H9 (cell line): Measurements from ENCODE around the gene GIMAP6. TPM values are rescaled to one million over a fixed set of nuclear protein-coding genes. Genes with fewer than 3 reads are reported as not detected.

ENCODE experiments used
- DNase-seq: peaks from one replicate; pipeline ENCODE4 v3.0.0-alpha.2; 2017
- H2AFZ ChIP-seq: one replicate; pipeline ENCODE4 v1.6.1; 2013; ENCODE audit warnings: mild to moderate bottlenecking, low read length, control low read depth, moderate library complexity
- H2AK5ac ChIP-seq: 2 replicates; pipeline ENCODE4 v1.6.1; 2013; ENCODE audit warnings: low read length, control low read depth, mixed read lengths; ENCODE audit not compliant: insufficient read length
- H2BK120ac ChIP-seq: one replicate; pipeline ENCODE4 v1.6.1; 2013; ENCODE audit warnings: low read depth, mild to moderate bottlenecking, low read length, control low read depth, inconsistent platforms; ENCODE audit not compliant: poor library complexity, severe bottlenecking
- H2BK12ac ChIP-seq: 2 replicates; pipeline ENCODE4 v1.6.1; 2013; ENCODE audit warnings: low read length, control low read depth, mixed read lengths, low read depth; ENCODE audit not compliant: insufficient read length
- H2BK15ac ChIP-seq: 2 replicates; pipeline ENCODE4 v1.6.1; 2013; ENCODE audit warnings: low read depth, low read length, control low read depth
- H2BK20ac ChIP-seq: one replicate; pipeline ENCODE4 v1.6.1; 2013; ENCODE audit warnings: low read depth, mild to moderate bottlenecking, low read length, control low read depth, inconsistent platforms; ENCODE audit not compliant: poor library complexity, severe bottlenecking
- H2BK5ac ChIP-seq: 2 replicates; pipeline ENCODE4 v1.6.1; 2013; ENCODE audit warnings: low read length, control low read depth, mixed read lengths; ENCODE audit not compliant: insufficient read length
- H3K14ac ChIP-seq: 2 replicates; pipeline ENCODE4 v1.6.1; 2013; ENCODE audit warnings: low read length, control low read depth; ENCODE audit not compliant: insufficient read depth
- H3K18ac ChIP-seq: 2 replicates; pipeline ENCODE4 v1.6.1; 2013; ENCODE audit warnings: low read depth, mild to moderate bottlenecking, mixed read lengths, low read length, control low read depth; ENCODE audit not compliant: insufficient read length
- H3K23ac ChIP-seq: 2 replicates; pipeline ENCODE4 v1.6.1; 2013; ENCODE audit warnings: low read length, control low read depth, mixed read lengths, low read depth; ENCODE audit not compliant: insufficient read length
- H3K23me2 ChIP-seq: 2 replicates; pipeline ENCODE4 v1.6.1; 2013; ENCODE audit warnings: low read depth, mild to moderate bottlenecking, mixed read lengths, low read length, control low read depth; ENCODE audit not compliant: insufficient read length, poor library complexity, severe bottlenecking
- H3K27ac ChIP-seq: 2 replicates; pipeline ENCODE4 v1.5.1; 2013; ENCODE audit warnings: low read length, control low read depth, mixed read lengths, low read depth; ENCODE audit not compliant: insufficient read length
- H3K27me3 ChIP-seq: 2 replicates; pipeline ENCODE4 v1.6.1; 2013; ENCODE audit warnings: low read length, control low read depth, inconsistent platforms; ENCODE audit not compliant: insufficient read depth
- H3K4ac ChIP-seq: 2 replicates; pipeline ENCODE4 v1.6.1; 2013; ENCODE audit warnings: low read depth, mild to moderate bottlenecking, control low read depth, inconsistent platforms, low read length, moderate library complexity
- H3K4me1 ChIP-seq: 2 replicates; pipeline ENCODE4 v1.6.1; 2013; ENCODE audit warnings: low read length, control low read depth, inconsistent platforms; ENCODE audit not compliant: insufficient read depth
- H3K4me2 ChIP-seq: 2 replicates; pipeline ENCODE4 v1.6.1; 2013; ENCODE audit warnings: low read length, control low read depth, mixed read lengths; ENCODE audit not compliant: insufficient read length, insufficient read depth
- H3K56ac ChIP-seq: 2 replicates; pipeline ENCODE4 v1.6.1; 2013; ENCODE audit warnings: low read depth, mild to moderate bottlenecking, mixed read lengths, low read length, control low read depth; ENCODE audit not compliant: insufficient read length
- H3K79me1 ChIP-seq: 2 replicates; pipeline ENCODE4 v1.6.1; 2013; ENCODE audit warnings: low read depth, mild to moderate bottlenecking, moderate library complexity, low read length, control low read depth, inconsistent platforms; ENCODE audit not compliant: insufficient read depth, poor library complexity, severe bottlenecking
- H3K79me2 ChIP-seq: 2 replicates; pipeline ENCODE4 v1.6.1; 2013; ENCODE audit warnings: low read length, control low read depth, inconsistent platforms; ENCODE audit not compliant: insufficient read depth
- H3K9ac ChIP-seq: 2 replicates; pipeline ENCODE4 v1.6.1; 2013; ENCODE audit warnings: low read length, control low read depth, mixed read lengths; ENCODE audit not compliant: insufficient read length; ENCODE audit errors: extremely low read depth
- H3K9me3 ChIP-seq: one replicate; pipeline ENCODE4 v1.6.1; 2013; ENCODE audit warnings: low read depth, low read length, inconsistent platforms; ENCODE audit not compliant: control insufficient read depth
- H3T11ph ChIP-seq: one replicate; pipeline ENCODE4 v1.6.1; 2013; ENCODE audit warnings: mild to moderate bottlenecking, low read length, control low read depth, inconsistent platforms
- H4K20me1 ChIP-seq: one replicate; pipeline ENCODE4 v1.6.1; 2013; ENCODE audit not compliant: control insufficient read depth, insufficient read length, insufficient read depth
- H4K5ac ChIP-seq: 2 replicates; pipeline ENCODE4 v1.6.1; 2013; ENCODE audit warnings: low read depth, mild to moderate bottlenecking, mixed read lengths, low read length, control low read depth; ENCODE audit not compliant: insufficient read length
- H4K8ac ChIP-seq: replicated peaks from 2 replicates; pipeline ENCODE4 v1.6.1; 2013; ENCODE audit warnings: low read length, control low read depth, mixed read lengths, low read depth; ENCODE audit not compliant: insufficient read length
- H4K91ac ChIP-seq: 2 replicates; pipeline ENCODE4 v1.6.1; 2013; ENCODE audit warnings: low read depth, mild to moderate bottlenecking, moderate library complexity, mixed read lengths, low read length, control low read depth; ENCODE audit not compliant: insufficient read length
- H3K27ac Mint-ChIP-seq, 3 experiments: 2 replicates in 2 of 3; 3 replicates in 1 of 3; pipeline ENCODE4 v1.8.0; 2020 to 2021; ENCODE audit warnings: mixed read lengths in 3 of 3, mild to moderate bottlenecking in 1 of 3, moderate library complexity in 1 of 3
- H3K27me3 Mint-ChIP-seq: 2 replicates; pipeline ENCODE4 v1.8.0; 2021; ENCODE audit warnings: low read depth, mild to moderate bottlenecking, moderate library complexity, mixed read lengths
- H3K36me3 Mint-ChIP-seq, 3 experiments: 2 replicates in 2 of 3; 3 replicates in 1 of 3; pipeline ENCODE4 v1.8.0; 2020 to 2021; ENCODE audit warnings: low read depth in 3 of 3, mixed read lengths in 3 of 3; ENCODE audit not compliant: insufficient read depth in 1 of 3
- H3K4me1 Mint-ChIP-seq, 2 experiments: 2 replicates each; pipeline ENCODE4 v1.8.0; 2020; ENCODE audit warnings: mixed read lengths in 2 of 2
- H3K4me3 Mint-ChIP-seq, 2 experiments: 2 replicates in 1 of 2; 3 replicates in 1 of 2; pipeline ENCODE4 v1.8.0; 2020 to 2021; ENCODE audit warnings: mild to moderate bottlenecking in 2 of 2, mixed read lengths in 2 of 2, moderate library complexity in 1 of 2
- H3K9me3 Mint-ChIP-seq, 2 experiments: 2 replicates in 1 of 2; 3 replicates in 1 of 2; pipeline ENCODE4 v1.8.0; 2020; ENCODE audit warnings: mild to moderate bottlenecking in 2 of 2, mixed read lengths in 2 of 2, moderate library complexity in 1 of 2
- CTCF ChIP-seq: fragments of 200-600 bp; sonication (generic); conservative IDR thresholded peaks from 3 replicates; pipeline ENCODE4 v1.8.0; 2021; ENCODE audit warnings: antibody characterized with exemption, mild to moderate bottlenecking
- WGBS: extraction: QIAGEN DNeasy Blood & Tissue Kit; methylation state at CpG from one replicate; pipeline ENCODE4 v1.1.7; 2013; ENCODE audit warnings: missing lambda C conversion rate, low lambda C conversion rate, mixed read lengths; ENCODE audit not compliant: insufficient read length; ENCODE audit errors: extremely low coverage; 5-methylcytosine and 5-hydroxymethylcytosine counted together
- total RNA-seq: library from RNA; stranded (reverse); gene quantifications from 2 replicates; pipeline ENCODE4 v1.2.1, GENCODE V29; 2021

The GIMAP6 gene
- total RNA-seq, 1 experiment from 2014 or later = not detected

- no peak overlapping the region for H2BK5ac ChIP-seq
- no CpG with 5 or more reads among the region's 3 CpGs for WGBS
- H3K23me2 ChIP-seq = no peaks in the 10 kb centered on the region
- Mint-ChIP-seq H3K27me3 (peaks cover 53% of the 10 kb centered on the region), H3K27ac (no peak overlapping the region), H3K36me3 (no peaks in the 10 kb centered on the region), H3K4me3 (no peak overlapping the region), H3K9me3 (peaks cover 0 to 3% of the 10 kb centered on the region in 2 experiments; a peak in 2 of 5 replicates), H3K4me1 (no peaks in the 10 kb centered on the region)
- no peak overlapping the region for H4K91ac ChIP-seq
- no peak overlapping the region for H4K8ac ChIP-seq
- no peaks in the 10 kb centered on the region for H3K79me2 ChIP-seq
- no peaks in the 10 kb centered on the region for H3K79me1 ChIP-seq
- H3K27ac ChIP-seq = no peak overlapping the region
- no peak overlapping the region for H3T11ph ChIP-seq
- DNase-seq = no peak
- no peak overlapping the region for H2BK12ac ChIP-seq
- no peak overlapping the region for H3K14ac ChIP-seq
- H3K4me1 ChIP-seq = no peaks in the 10 kb centered on the region
- H2BK15ac ChIP-seq = no peak overlapping the region
- no peak overlapping the region for H2AK5ac ChIP-seq
- no peak overlapping the region for H3K56ac ChIP-seq
- H2BK120ac ChIP-seq = no peak overlapping the region
- no peak overlapping the region for H4K5ac ChIP-seq
- H4K20me1 ChIP-seq = no peaks in the 10 kb centered on the region
- H3K4me2 ChIP-seq = no peak overlapping the region
- no peak overlapping the region for H3K9ac ChIP-seq
- no peaks in the 10 kb centered on the region for H3K9me3 ChIP-seq
- H3K4ac ChIP-seq = no peak overlapping the region
- no peak for TF ChIP-seq CTCF
- no peak overlapping the region for H3K18ac ChIP-seq
- H2AFZ ChIP-seq = no peak overlapping the region
- no peak overlapping the region for H2BK20ac ChIP-seq
- no peaks in the 10 kb centered on the region for H3K27me3 ChIP-seq
- H3K23ac ChIP-seq = no peak overlapping the region
Measured at GRCh38 chr7:150620617-150621371, 11.4 kb downstream of the GIMAP6 start.
